Stomach (tissue), 9 donors: ENCODE results near the gene ADRB1. TPM values are rescaled to one million over a fixed set of nuclear protein-coding genes. Genes with fewer than 3 reads are reported as not detected.

ENCODE experiments used
- DNase-seq, 2 donors: peaks; one replicate each; pipeline versions ENCODE4 v3.0.0 to v3.0.0-alpha.2; 2013 to 2019
- H3K27ac ChIP-seq, 5 donors: fragments of 200-600 bp in 4 of 5; sonication (generic) in 4 of 5; one replicate each; pipeline ENCODE4 v1.5.1; 2013 to 2019; ENCODE audit warnings: mild to moderate bottlenecking in 1 of 5, moderate library complexity in 1 of 5
- H3K27me3 ChIP-seq, 3 donors: fragments of 200-600 bp; sonication (generic); one replicate each; pipeline ENCODE4 v1.5.1; 2017 to 2019; ENCODE audit warnings: mixed run types in 1 of 3
- H3K36me3 ChIP-seq, 4 donors: fragments of 200-600 bp; sonication (generic); 1 replicate in 3 of 4; 2 replicates in 1 of 4; pipeline ENCODE4 v1.5.1; 2016 to 2019
- H3K4me1 ChIP-seq, 4 donors: fragments of 200-600 bp; sonication (generic); one replicate each; pipeline ENCODE4 v1.5.1; 2016 to 2019
- H3K4me3 ChIP-seq, 4 donors: fragments of 200-600 bp; sonication (generic) in 3 of 4; one replicate each; pipeline ENCODE4 v1.5.1; 2016 to 2019; ENCODE audit warnings: mild to moderate bottlenecking in 1 of 4
- H3K9me3 ChIP-seq, 4 donors: fragments of 200-600 bp; sonication (generic); one replicate each; pipeline ENCODE4 v1.5.1; 2016 to 2019
- EP300 ChIP-seq: sonication (generic); formaldehyde crosslinking; IDR thresholded peaks from one replicate; pipeline ENCODE4 v1.6.1; 2017; ENCODE audit warnings: antibody characterized with exemption
- POLR2A ChIP-seq, 4 donors: fragments of 450-650 bp; IDR thresholded peaks; one replicate each; pipeline ENCODE4 v1.6.1; 2016; ENCODE audit warnings: antibody characterized with exemption in 4 of 4, control low read depth in 2 of 4, mild to moderate bottlenecking in 1 of 4, moderate library complexity in 1 of 4
- POLR2AphosphoS5 ChIP-seq, 3 donors: sonication (generic); formaldehyde crosslinking; IDR thresholded peaks; one replicate each; pipeline ENCODE4 v1.6.1; 2016; ENCODE audit warnings: antibody characterized with exemption in 3 of 3
- WGBS, 5 donors: extraction: QIAGEN DNeasy Blood & Tissue Kit in 3 of 5; methylation state at CpG; one replicate each; pipeline versions ENCODE4 v1.1.5 to v1.1.7; 2013 to 2018; 5-methylcytosine and 5-hydroxymethylcytosine counted together
- intact Hi-C: fragments of 100-400 bp; cut with DNase I; formaldehyde crosslinking; loops from one replicate; pipeline ENCODE4 v1.15.1; 2023; ENCODE audit warnings: low total_unique reads
- polyA plus RNA-seq, 3 donors: library from polyadenylated mRNA; stranded (reverse); fragments of 200-250 nt; gene quantifications; one replicate each; pipeline ENCODE4 v1.2.3, GENCODE V29; 2013
- total RNA-seq, 5 donors: library from RNA; depleted of rRNA; stranded (reverse); fragments of >200 nt; gene quantifications; one replicate each; pipeline versions ENCODE4 v1.1.0 to v1.2.3, GENCODE V29; 2014 to 2016
- TF ChIP-seq, protein P1 (sequence below), 7 experiments: fragments of 450-650 bp in 4 of 7; fragments of 200-600 bp in 3 of 7; sonication (generic) in 3 of 7; IDR thresholded peaks; one replicate each; pipeline ENCODE4 v1.5.1; 2016 to 2019; ENCODE audit warnings: antibody characterized with exemption in 7 of 7, control low read depth in 2 of 7, mild to moderate bottlenecking in 1 of 7
- donor health status: healthy with polysubstance abuse.
- donor health status: Bipolar disorder and iron deficiency.
- donor health status: healthy.

Gene ADRB1
- total and polyA plus RNA-seq, 8 donors = 0.43 to 1.7 (median 0.67) TPM; not detected in 2

DNA sequence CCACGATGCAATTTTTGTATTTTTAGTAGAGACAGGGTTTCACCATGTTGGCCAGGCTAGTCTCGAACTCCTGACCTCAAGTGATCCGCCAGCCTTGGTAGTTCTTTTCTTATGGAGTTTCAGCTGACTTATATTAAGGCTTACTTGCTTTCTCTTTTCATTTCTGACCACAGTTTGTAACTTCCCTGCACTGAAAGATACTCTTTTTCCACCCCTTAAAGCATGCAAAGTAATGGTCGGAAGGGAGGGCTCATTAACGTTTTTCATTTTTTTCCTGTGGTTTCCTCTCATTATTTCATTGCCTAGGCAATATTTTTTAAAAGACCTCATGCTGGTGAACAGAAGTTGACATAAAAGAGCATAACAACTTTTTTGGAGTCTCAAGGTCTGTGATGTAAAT, 27.0 kb downstream of the ADRB1 start:
- intact Hi-C loops = no loop called here
- TF ChIP-seq, protein P1, sequence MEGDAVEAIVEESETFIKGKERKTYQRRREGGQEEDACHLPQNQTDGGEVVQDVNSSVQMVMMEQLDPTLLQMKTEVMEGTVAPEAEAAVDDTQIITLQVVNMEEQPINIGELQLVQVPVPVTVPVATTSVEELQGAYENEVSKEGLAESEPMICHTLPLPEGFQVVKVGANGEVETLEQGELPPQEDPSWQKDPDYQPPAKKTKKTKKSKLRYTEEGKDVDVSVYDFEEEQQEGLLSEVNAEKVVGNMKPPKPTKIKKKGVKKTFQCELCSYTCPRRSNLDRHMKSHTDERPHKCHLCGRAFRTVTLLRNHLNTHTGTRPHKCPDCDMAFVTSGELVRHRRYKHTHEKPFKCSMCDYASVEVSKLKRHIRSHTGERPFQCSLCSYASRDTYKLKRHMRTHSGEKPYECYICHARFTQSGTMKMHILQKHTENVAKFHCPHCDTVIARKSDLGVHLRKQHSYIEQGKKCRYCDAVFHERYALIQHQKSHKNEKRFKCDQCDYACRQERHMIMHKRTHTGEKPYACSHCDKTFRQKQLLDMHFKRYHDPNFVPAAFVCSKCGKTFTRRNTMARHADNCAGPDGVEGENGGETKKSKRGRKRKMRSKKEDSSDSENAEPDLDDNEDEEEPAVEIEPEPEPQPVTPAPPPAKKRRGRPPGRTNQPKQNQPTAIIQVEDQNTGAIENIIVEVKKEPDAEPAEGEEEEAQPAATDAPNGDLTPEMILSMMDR (IDR thresholded peaks at IDR 0.05) = no peak
- TF ChIP-seq POLR2A (IDR thresholded peaks at IDR 0.05) = no peak
- no peak for TF ChIP-seq EP300
- TF ChIP-seq POLR2AphosphoS5 (IDR thresholded peaks at IDR 0.05) = no peak
- Histone ChIP-seq H3K27me3 (no peaks in the 10 kb centered on the region), H3K9me3 (no peaks in the 10 kb centered on the region), H3K4me3 (no peak overlapping the region), H3K36me3 (no peaks in the 10 kb centered on the region), H3K27ac (no peak overlapping the region), H3K4me1 (peaks cover 0 to 21% (median 14%) of the 10 kb centered on the region in 4 donors)
- DNase-seq = no peak
- WGBS, 5 donors = 69 to 82% (median 74%) methylated on average over 5 of the region's 5 CpGs

- intact Hi-C loops = no loop called here
- Histone ChIP-seq H3K4me1 (peaks cover 0 to 20% (median 13%) of the 10 kb centered on the region in 4 donors), H3K36me3 (no peaks in the 10 kb centered on the region), H3K27me3 (no peaks in the 10 kb centered on the region), H3K9me3 (no peaks in the 10 kb centered on the region), H3K4me3 (no peak overlapping the region), H3K27ac (no peak overlapping the region)
- DNase-seq = no peak
- WGBS, 5 donors = 78 to 89% (median 81%) methylated on average over 4 of the region's 4 CpGs
- TF ChIP-seq POLR2A (IDR thresholded peaks at IDR 0.05) (no peak), POLR2AphosphoS5 (IDR thresholded peaks at IDR 0.05) (no peak), EP300 (no peak)
- TF ChIP-seq, protein P1 (IDR thresholded peaks at IDR 0.05) = no peak
Observed at GRCh38 chr10:114071178-114071577, 27.5 kb downstream of the ADRB1 start.

- peaks cover 0 to 1% (median 0%) of the 10 kb centered on the region in 4 donors for H3K4me1 ChIP-seq
- H3K27ac ChIP-seq = no peak overlapping the region
- TF ChIP-seq, protein P1 (IDR thresholded peaks at IDR 0.05) = no peak
- no peak for TF ChIP-seq EP300
- no peak for TF ChIP-seq POLR2A (IDR thresholded peaks at IDR 0.05)
- no peak for TF ChIP-seq POLR2AphosphoS5 (IDR thresholded peaks at IDR 0.05)
- H3K27me3 ChIP-seq = no peaks in the 10 kb centered on the region
- WGBS, 5 donors = 66 to 76% (median 73%) methylated on average over 14 of the region's 14 CpGs
- H3K9me3 ChIP-seq = no peaks in the 10 kb centered on the region
- H3K36me3 ChIP-seq = no peaks in the 10 kb centered on the region
- H3K4me3 ChIP-seq = no peak overlapping the region
- DNase-seq = peak in 1 of 2 donors; percentile 43
- intact Hi-C loops = no loop called here
Observed at GRCh38 chr10:114073395-114074186, 29.9 kb downstream of the ADRB1 start.

DNA sequence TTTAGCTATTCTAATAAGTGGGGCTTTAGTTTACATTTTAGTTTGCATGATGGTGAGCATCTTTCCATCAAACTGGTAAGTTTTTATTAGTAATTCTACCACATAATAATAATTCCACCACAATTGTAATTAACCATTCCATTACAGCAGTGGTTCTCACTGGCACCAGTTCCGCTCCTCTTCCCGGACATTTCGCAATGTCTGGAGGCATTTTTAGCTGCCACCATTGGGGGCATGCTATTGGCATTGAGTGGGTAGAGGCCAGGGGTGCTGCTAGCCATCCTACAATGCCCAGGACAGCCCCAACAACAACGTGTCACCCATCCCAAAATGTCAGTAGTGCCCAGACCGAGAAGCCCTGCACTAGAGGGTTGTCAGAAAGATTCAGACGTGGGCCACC, 31.4 kb downstream of the ADRB1 start:
- Histone ChIP-seq H3K27me3 (no peaks in the 10 kb centered on the region), H3K4me3 (no peak overlapping the region), H3K4me1 (peaks cover 0 to 4% (median 0%) of the 10 kb centered on the region in 4 donors), H3K9me3 (no peaks in the 10 kb centered on the region), H3K27ac (no peak overlapping the region), H3K36me3 (no peaks in the 10 kb centered on the region)
- 91 to 97% (median 94%) methylated on average over 6 of the region's 6 CpGs for WGBS, 5 donors
- TF ChIP-seq POLR2AphosphoS5 (IDR thresholded peaks at IDR 0.05) = no peak
- TF ChIP-seq, protein P1 (IDR thresholded peaks at IDR 0.05) = no peak
- no peak for TF ChIP-seq POLR2A (IDR thresholded peaks at IDR 0.05)
- TF ChIP-seq EP300 = no peak
- no peak for DNase-seq
- intact Hi-C loops = no loop called here
